NCI-H2029 treated with DMSO at 0.1 percent for 48 hours (cell line): Measurements from ENCODE around the gene TMEM129.
"Not testable (repeated sequence)": the region's sequence is repeated elsewhere in the genome, so short reads cannot be mapped to it uniquely, and the experiment has no call there.

ENCODE experiments used
- DNase-seq: peaks from one replicate; lab custom pipeline; 2025; lab: John Stamatoyannopoulos, UW

Gene TMEM129

DNA sequence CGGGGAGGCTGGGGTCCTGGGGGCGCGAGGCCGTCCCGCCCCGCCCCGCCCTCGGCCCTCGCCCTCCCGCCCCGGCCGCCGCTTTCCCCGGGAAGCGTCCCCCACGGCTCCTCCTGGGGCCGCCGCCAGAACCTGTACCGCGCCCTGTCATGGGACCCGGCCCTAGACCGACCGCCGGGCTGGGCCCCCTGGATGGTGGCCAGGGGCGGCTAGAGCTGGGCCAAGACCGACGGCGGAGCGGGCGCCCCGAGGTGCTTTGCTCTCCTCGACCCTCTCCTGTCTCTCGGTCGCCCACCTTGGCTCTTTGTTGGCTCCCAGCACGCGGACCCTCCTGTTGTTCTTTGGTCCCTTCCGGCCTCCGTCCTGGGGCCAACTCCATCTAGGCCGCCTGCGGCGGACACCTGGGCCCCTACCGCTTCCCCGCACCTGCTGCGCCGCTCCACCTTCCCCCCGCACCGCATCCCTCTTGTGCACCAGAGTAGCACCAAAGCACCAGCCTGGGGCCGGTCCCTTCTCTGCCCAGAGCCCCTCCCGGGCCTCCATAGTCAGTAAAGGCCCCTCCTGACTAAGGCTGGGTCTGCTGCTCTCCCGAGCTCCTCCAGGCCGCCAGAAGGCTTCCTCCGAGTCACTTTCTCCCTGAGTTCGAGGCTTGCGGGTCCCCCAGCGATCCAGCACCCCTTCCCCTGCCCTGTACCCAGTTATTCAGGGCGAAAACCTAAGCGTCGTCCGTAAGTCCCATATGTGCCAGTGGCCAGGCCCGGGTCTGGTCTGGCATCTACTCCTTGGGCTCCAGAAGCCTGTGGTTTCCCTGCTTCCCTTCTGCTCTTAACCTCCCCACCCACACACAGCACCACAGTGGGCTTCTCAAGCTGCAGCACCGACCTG is 785 bp upstream of the TMEM129 start:
- no peak for DNase-seq

DNA sequence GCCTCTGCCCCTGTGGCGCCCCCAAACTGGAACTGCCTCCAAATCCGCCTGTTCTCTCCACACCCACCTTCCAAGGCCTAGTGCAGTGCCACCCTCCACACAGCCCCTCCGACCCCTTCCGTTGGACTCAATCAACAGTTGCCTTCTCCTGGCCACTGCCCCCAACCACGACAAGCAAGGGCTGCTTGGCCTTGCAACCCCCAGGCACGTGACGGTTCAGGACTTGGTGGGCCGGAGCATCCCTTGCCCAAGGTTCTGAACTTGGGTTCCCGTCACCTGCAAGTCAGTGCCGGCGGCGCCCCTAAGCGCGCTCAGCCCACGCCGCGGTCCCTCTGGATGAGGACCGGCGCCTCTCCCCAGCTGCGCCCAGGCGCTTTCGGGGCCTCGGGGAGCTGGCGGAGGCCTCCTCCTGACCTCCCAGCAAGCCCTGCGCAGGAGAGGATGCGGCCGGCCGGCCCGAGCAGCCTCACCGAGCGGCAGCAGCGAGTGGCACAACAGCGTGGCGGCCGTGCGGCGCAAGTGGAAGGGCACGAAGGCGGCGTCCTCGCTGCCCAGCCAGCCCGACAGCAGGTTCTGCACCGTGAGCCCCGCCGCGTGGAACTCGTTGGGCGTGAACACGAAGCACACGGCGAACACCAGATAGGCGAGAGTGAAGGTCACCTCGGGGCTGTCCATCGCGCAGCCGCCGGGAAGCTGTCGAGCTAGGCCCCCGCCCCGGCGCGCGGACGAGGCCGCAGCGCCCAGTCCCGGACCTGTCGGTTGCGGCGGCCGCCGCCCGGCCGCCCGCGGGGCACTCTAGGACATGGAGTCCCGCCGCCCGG is 750 bp downstream of the TMEM129 start:
- no peak for DNase-seq

DNA sequence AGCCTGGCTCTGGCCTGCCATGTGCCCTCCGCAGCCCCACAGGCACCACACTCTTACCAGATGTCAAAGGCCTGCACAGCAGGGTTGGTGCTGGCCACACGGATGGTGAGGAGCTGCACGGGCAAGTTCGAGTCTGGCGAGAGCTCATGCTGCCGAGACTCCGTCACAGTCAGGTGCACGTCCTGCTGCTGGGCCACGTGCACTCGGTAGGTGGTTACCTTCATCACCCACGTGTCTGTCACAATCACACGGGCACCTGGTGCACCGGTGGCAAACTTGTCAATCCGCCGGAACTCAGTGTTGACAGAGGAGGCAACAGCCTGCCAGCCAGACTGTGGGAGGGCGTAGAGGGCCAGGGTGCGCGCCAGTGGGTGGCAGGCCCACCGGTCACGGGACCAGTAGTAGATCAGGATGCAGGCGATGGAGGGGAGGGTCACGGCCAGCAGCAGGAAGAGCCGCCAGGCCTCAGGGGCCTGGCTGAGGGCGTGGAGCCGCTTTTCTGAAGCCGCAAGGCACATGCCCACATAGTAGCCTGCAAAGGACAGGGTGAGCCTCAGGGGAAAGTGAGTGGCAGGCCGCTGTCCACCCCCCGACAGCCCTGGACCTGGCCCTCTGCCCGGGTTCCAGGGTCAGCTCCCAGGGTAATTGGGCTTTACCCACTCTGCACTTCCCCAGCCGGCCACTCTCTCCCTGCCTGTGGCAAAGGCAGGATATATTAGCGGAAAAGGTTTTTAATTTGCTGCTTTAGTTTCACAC is 2.9 kb downstream of the TMEM129 start:
- no peak for DNase-seq

DNA sequence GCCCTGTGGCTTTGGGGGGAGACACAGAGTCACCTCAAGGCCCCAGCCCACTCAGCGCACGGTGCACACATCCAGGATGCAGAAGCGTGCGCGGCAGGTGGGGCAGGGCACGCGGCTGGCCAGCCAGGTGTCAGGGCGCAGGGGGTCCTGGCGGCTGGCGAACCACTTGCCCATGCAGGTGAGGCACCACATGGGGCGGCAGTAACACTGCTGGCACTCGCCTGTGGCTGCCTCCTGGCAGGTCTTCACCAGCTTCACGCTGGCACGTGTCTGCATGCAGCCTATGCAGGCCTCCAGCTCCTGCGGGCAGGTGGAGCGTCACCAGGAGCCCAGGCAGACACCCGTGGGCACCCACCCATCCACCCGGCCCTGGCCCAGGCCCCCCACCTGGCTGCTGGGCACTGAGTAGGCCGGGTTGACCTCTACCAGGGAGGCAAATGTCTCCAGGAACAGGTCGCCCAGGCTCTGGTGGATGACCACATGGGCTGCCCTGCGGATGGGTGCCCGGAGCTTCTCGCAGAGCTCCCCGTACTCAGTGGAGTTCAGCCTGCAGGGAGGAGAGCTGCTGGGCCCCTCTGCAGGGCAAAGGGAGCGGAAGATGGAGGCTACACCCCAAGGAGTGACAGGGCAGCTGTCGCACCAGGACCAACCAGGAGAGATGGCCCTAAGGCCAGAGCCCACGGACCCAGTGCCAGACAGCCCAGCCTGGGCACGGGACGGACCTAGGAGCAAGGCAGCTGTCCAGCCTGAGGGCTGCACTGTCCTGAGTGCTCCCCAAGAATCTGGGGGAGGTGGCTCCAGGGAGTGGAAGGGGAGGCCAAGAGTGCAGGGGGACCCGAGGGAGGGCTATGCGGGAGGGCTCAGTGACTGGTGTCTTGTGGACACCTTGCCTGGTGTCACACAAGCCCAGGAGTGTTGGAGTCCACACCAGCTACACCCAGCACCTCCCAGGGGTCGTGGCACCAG is 3.7 kb downstream of the TMEM129 start:
- DNase-seq, result no peak

DNA sequence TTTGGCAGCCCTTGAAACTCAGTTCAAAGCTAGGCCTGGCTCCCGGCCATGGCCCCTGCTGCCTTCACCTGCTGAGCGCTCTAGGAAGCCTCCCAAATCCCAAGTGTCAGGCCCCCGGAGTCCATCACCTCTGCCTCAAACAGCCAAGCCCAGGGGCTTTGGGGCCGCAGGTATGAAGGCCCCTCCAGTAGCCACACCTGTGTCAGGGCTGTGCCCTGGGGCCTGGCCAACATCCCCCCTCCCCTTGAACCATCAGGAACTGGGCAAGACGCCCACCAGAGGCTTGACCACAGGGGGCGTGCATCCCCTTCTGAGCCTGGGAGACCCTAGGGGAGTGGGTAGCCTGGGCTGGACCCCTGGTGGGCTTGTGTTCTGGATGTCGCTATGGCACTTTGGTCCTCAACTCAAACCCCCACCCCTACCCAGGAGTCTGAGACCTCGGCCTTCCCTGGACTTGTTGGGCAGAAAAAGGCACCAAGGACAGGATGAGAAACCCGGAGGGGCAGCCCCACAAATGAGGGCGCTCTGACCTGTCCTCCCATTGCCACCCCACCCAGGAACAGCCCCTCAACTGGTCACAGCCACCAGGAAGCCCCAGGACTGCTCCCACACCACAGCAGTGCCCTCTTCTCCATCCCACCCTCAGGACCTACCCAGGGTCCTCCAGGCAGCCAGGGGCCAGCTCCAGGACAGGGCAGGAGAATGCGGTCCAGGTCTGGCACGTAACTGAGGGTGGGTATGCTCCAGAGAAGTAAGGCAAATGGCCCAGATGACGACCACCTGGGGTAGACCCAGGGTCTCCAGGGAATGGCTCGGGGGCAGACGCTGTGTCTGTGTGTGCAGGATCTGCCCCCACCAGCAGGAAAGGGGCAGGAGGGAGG is 4.8 kb downstream of the TMEM129 start:
- DNase-seq, result no peak

DNA sequence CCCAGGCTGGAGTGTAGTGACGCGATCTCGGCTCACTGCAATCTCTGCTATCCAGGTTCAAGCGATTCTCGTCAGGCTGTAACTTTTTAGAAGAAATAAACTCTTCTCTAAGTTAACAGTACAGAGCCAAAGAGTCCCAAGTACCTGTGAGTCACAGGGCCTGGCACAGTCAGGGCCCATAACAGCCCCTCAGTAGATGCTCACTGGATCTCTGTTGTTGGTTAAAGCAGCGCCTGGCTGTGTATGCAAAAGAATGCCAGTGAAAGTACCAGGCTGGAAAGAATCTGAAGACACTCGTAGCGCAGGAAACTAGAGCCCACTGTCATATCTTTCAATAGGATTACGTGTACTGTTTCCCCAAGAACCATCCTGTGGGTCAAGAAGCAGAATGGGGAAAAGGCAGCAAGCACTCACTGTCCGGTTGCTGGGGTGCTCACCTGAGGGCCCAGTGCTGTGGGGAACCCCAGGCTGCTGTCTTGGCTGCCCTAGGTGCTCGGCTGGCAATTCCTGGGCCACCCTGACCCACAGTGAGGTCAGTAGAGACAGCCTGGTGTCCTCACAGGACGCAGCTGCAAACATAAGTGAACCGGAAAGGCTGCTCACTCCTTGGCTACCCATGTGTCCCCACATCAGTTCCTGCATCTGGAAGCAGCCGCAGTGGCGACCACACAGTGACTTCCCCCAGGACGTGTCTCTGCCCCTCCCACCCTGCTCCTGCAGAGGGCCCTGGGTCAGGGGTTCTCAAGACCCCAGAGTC is 5.9 kb downstream of the TMEM129 start:
- no peak for DNase-seq

DNA sequence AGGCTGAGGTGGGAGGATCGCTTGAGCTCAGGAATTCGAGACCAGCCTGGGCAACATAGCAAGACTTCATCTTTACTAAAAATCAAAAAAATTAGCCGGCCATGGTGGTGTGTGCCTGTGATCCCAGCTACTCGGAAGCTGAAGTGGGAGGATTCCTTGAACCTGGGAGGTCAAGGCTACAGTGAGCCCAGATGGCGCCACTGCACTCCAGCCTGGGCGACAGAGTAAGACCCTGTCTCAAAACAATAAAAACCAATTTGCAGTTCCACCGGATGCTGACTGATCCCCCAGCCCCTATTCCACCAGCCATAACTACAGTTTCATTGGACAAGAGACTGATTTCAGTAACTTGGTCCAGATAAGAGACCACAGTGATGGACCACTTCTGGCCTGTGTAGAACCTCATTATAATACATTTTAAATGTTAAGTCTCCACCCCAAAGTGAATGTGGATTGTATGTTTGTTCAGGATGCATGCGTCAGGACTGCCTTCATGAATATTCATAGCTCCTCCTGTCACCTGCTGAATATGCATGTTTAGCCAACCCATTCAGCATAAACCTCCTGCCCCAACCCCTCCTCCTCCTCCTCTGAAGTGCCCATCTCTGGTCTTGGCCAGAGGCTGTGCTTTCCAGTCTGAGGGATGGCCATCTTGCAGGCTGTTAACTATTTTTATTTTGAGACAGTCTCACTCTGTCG is 6.7 kb downstream of the TMEM129 start:
- DNase-seq, result no peak

DNA sequence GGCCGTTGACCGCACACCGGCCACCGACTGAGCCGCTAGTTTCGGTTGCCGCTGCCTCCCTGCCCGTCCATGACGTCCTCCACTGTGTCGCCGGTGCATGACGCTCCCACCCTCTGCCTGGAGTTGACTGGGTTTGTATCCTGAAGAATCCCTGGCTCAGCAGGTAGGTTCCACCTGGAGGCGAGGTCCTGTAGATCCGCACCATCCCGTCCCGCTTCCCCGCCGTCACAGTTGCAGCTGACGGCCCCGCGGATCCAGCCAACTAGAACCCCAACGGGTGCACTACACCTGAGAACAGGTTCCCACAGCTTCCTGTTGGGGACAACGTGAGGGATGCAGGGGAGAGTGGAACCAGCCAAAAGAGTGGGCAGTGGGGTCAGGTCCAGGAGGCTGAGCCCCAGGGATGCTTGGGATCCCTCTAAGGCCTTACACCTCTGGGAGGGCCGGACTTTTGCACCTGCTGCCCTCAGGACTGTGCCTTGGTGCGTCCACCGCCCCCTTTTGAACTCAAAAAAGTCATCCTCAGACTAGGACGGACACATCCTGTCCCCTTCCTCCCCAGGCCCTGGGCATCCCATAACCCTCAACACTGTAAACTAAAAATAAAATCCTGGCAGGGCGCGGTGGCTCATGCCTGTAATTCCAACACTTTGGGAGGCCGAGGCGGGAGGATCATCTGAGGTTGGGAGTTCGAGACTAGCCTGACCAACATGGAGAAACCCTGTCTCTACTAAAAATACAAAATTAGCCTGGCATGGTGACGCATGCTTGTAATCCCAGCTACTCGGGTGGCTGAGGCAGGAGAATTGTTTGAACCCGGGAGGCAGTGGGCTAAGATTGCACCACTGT is 7.9 kb downstream of the TMEM129 start:
- no peak for DNase-seq

DNA sequence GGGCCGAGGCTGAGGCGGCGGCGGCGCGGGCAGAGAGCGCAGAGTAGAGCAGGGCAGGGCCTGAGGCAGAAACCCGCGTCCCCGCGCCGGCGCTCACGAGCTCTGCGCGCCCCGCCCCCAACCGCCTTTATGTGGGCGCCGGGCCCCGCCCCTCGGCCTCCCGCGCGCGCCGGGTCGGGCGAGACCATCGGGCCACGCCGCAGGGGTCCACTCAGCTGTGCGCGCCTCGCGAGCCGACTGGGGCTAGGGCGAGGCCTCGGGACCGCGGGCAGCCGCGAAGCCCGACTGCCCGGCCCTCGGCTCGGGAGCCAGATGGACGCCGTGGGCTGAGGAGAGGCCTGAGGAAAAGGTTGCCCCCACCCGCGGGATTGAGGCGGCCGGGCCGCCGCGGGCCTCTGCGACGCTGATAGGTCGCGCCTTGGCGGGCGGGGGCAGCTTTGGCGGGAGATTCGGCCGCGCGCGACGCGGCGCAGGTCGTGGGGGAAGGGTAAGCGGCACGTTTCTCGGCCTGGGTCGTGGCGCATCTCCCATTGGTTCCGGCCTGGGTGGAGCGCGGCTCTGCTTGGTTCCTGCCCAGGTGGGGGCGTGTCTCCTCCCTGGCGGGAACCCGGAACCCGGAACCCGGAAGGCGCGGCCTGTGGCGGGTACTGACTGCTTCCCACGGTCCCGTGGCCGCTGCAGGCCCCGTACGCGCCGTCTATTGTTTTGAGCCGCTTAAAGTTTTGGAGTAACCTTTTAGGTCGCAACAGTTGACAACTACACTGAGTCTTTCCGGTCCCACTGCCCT is 8.7 kb downstream of the TMEM129 start, which contains the start of gene SLBP:
TSS of gene SLBP (minus strand) at position 104 of the 787 bp plus-strand sequence. CDS start 131 bp downstream, outside the sequence.
- peak; percentile 91 for DNase-seq

DNA sequence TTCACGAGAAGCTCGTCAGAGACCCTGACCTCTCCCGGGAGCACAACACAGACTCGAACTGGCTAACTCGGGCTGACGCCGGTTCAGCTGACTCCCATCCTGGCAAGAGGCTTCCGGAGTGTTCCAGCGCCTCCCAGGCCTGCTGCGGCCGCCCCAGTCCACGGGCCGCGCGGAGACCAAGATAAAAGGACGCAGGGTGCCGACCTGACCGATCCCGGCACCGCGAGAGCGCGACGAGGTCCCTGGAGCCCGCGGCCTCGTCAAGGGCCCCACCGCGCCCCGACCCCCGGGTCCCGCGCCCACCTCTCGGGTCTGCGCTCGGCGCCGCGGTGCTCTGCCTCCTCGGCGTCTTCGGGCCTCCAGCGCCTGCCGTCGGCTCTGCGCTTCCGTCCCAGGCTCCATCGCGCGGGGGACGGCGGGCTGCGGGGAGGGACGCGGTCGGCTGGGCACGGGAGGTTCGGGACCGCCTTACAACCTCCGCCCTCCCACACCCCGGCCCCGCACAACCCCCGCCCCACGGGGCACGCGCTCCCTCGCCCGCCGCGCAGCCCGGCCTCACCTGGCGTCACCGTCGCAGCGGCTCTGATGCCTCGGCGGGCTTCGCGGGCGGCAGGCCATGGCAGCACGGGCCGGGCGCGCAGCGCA is 9.4 kb downstream of the TMEM129 start:
- no peak for DNase-seq

DNA sequence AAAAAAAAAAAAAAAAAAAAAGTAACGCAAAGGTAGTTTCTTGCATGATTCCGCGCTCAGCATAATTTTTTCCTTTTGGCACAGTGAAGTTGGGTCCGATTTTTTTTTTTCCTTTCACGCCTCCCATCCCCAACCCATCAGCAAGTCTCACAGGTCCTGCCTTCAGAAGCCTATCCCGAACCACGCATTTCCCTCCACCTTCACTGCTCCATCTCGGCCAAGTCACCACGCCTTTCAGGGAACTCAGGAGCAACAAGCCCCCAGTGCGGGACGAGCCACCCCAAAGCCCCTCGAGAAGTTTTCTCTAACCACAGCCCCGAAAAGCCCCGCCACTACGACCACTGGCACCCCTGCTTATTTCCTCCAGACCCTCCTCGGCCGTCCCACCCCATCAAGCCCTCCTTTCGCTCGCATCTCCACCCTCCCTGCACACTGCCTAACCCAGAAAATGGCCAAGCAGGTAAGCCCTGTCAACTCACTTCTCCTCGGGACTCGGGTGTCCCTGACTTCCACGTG is 10.0 kb downstream of the TMEM129 start:
- no peak for DNase-seq

DNA sequence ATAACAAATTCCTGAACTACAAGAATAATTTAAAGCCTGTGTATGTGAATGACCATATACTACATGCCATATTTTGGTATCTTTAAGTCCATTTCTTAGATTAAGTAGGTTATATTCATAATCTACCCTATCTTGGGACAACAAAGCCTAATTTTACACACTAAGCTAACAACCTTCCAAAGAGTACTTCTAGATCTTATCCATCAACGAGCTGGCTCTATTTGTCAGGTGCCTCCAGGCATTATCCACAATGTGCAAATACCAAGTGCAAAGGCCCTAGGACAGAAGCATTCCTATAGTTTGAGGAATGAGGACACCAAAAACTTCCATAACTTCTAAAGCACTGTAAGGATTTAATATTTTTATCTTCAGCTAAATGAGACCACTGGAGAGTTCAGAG is 12.5 kb downstream of the TMEM129 start:
- DNase-seq, result no peak

DNA sequence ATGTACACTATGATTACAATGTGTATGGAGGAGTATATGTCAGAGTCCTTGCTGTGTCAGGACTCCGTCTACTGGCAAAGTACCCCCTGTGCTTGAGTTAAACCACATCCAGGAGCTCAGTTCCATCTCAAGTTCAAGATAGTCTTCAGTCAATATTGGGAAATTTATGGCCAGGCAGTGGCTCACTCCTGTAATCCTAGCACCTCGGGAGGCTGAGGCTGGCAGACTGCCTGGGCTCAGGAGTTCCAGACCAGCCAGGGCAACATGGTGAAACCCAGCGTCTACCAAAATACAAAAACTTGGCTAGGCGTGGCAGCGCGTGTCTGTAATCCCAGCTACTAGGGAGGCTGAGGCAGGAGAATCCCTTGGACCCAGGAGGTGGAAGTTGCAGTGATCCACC is 14.8 kb downstream of the TMEM129 start:
- DNase-seq, result no peak

DNA sequence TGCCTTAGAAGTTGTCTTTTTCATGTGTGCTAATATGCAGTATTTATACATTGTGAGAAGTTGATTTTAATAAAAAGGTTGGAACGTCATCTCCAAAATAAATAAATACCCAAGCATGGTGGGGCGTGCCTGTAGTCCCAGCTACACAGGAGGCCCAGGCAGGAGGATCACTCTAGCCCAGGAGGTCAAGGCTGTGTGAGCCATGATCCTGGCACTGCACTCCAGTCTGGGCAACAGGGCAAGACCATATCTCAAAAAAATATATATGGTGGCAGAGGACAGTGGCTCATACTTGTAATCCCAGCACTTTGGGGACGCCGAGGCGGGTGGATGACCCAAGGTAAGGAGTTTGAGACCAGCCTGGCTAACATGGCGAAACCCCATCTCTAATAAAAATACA is 15.4 kb downstream of the TMEM129 start:
- DNase-seq, result no peak

DNA sequence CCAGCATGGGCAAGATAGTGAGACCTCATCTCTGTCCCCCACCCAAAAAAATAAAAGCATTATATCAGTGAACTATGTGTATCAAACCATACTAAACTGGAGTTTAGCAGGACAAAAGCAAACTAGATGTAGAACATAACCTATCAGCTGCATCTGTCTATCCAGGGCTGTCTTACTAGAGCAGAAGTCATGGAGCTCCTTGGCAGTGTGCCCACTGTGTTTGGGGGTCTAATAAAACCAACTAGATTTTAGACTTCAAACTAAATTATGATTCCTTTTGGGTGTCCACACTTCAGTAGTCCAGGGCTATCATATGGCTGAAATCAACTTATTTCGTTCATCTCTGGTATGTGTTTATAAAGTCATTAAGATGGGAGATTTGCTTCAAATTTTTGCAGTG is 17.3 kb downstream of the TMEM129 start:
- no peak for DNase-seq

DNA sequence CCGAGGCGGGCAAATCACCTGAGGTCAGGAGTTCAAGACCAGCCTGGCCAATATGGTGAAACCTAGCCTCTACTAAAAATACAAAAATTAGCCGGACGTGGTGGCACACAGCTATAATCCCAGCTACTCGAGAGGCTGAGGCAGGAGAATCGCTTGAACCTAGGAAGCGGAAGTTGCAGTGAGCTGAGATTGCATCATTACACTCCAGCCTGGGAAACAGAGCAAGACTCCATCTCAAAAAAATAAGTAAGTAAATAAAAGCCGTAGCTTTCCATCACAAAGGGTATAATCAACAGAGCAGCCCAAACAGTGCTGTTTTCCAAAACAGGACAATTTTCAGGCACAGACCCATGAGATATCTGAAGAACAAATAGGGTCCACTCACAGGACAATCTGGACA is 19.5 kb downstream of the TMEM129 start:
- DNase-seq, result not testable (repeated sequence)
